HCT116 (cell line): ENCODE data around the gene UGGT2. TPM values are rescaled to one million over a fixed set of nuclear protein-coding genes. Genes with fewer than 3 reads are reported as not detected.

ENCODE experiments used
- ATAC-seq: fragments of 200-7000 bp; cut with Tn5 transposase; 2 replicates; pipeline ENCODE4 v1.9.1; 2020; ENCODE audit warnings: mild to moderate bottlenecking, moderate library complexity
- BruUV-seq: library from RNA; stranded (reverse); fragments of 400-500 nt; replicated peaks from 2 replicates; lab custom pipeline; 2021; lab: Mats Ljungman, UMichigan
- CTCF ChIA-PET: fragments of 300-600 bp; sonication (Branson Sonifier 250); formaldehyde crosslinking; loops from one replicate; lab custom pipeline; 2021; ENCODE audit warnings: antibody characterized with exemption; lab: Charles Lee
- POLR2A ChIA-PET: fragments of 300-600, 350-600 bp; sonication (Branson Sonifier 250); formaldehyde crosslinking; loops from one replicate; lab custom pipeline; 2021; ENCODE audit warnings: antibody characterized with exemption; lab: Charles Lee
- RAD21 ChIA-PET, 2 experiments: fragments of 300-600 bp; sonication (Branson Sonifier 250); formaldehyde crosslinking; loops; one replicate each; lab custom pipeline; 2023; ENCODE audit warnings: low total read pairs in 2 of 2; ENCODE audit not compliant: uncharacterized antibody in 2 of 2, unreplicated experiment in 2 of 2, low non-redundant PET in 1 of 2; lab: Charles Lee
- DNase-seq: peaks from one replicate; pipeline ENCODE4 v3.0.0-alpha.2; 2010; ENCODE audit warnings: low read depth, low spot score
- H2AFZ ChIP-seq: fragments of 200-600 bp; shearing (Covaris generic), sonication (generic); 2 replicates; pipeline ENCODE4 v1.6.1; 2017; ENCODE audit warnings: low read depth, mixed run types, mixed read lengths, antibody characterized with exemption, low read length; ENCODE audit not compliant: poor library complexity, severe bottlenecking
- H3K27ac ChIP-seq: 2 replicates; pipeline ENCODE4 v1.5.1; 2012; ENCODE audit warnings: low read depth, low read length
- H3K27me3 ChIP-seq: fragments of 200-600 bp; sonication (generic); 2 replicates; pipeline ENCODE4 v1.6.1; 2016; ENCODE audit warnings: mixed run types, low read length, mixed read lengths; ENCODE audit not compliant: insufficient read depth
- H3K36me3 ChIP-seq, 2 experiments: fragments of 200-500 bp in 1 of 2; fragments of 200-600 bp in 1 of 2; sonication (Bioruptor generic) in 1 of 2; sonication (generic) in 1 of 2; 2 replicates each; pipeline versions ENCODE4 v1.5.1 to v1.6.1; 2014 to 2016; ENCODE audit warnings: low read length in 2 of 2, inconsistent platforms in 1 of 2, mixed read lengths in 1 of 2, mixed run types in 1 of 2; ENCODE audit not compliant: insufficient read depth in 2 of 2, control insufficient read depth in 1 of 2
- H3K4me1 ChIP-seq, 2 experiments: fragments of 200-600 bp in 1 of 2; sonication (generic) in 1 of 2; 2 replicates each; pipeline versions ENCODE4 v1.5.1 to v1.6.1; 2012 to 2017; ENCODE audit warnings: low read length in 2 of 2, inconsistent platforms in 1 of 2, mild to moderate bottlenecking in 1 of 2, mixed read lengths in 1 of 2, mixed run types in 1 of 2, moderate library complexity in 1 of 2; ENCODE audit not compliant: insufficient read depth in 2 of 2, control insufficient read depth in 1 of 2
- H3K4me2 ChIP-seq: fragments of 200-600 bp; sonication (generic); 2 replicates; pipeline ENCODE4 v1.6.1; 2017; ENCODE audit warnings: mixed run types, low read length, mixed read lengths
- H3K4me3 ChIP-seq, 2 experiments: fragments of 200-600 bp in 1 of 2; sonication (generic) in 1 of 2; replicated peaks in 1 of 2; 2 replicates each; pipeline ENCODE4 v1.5.1; 2011 to 2016; ENCODE audit warnings: low read length in 2 of 2, control low read depth in 1 of 2, low read depth in 1 of 2, mild to moderate bottlenecking in 1 of 2, mixed read lengths in 1 of 2, mixed run types in 1 of 2
- H3K79me2 ChIP-seq: fragments of 200-600 bp; sonication (generic); 2 replicates; pipeline ENCODE4 v1.6.1; 2017; ENCODE audit warnings: mild to moderate bottlenecking, mixed run types, low read length, moderate library complexity, mixed read lengths; ENCODE audit not compliant: insufficient read depth
- H3K9ac ChIP-seq: fragments of 200-600 bp; sonication (generic); 2 replicates; pipeline ENCODE4 v1.6.1; 2016; ENCODE audit warnings: low read length, mixed read lengths
- H3K9me2 ChIP-seq: fragments of 200-600 bp; sonication (generic), shearing (Covaris generic); 2 replicates; pipeline ENCODE4 v1.6.1; 2017; ENCODE audit warnings: mixed run types, mild to moderate bottlenecking, moderate library complexity; ENCODE audit not compliant: insufficient read depth
- H3K9me3 ChIP-seq, 2 experiments: fragments of 200-500 bp in 1 of 2; fragments of 200-600 bp in 1 of 2; sonication (Bioruptor generic) in 1 of 2; sonication (generic) in 1 of 2; 2 replicates each; pipeline ENCODE4 v1.6.1; 2014 to 2017; ENCODE audit warnings: low read length in 2 of 2, mixed read lengths in 2 of 2, inconsistent platforms in 1 of 2, low read depth in 1 of 2, mild to moderate bottlenecking in 1 of 2, mixed run types in 1 of 2, moderate library complexity in 1 of 2; ENCODE audit not compliant: control insufficient read depth in 1 of 2, insufficient read depth in 1 of 2
- H4K20me1 ChIP-seq: fragments of 200-600 bp; sonication (generic), shearing (Covaris generic); 2 replicates; pipeline ENCODE4 v1.6.1; 2017; ENCODE audit warnings: mixed run types, mild to moderate bottlenecking, moderate library complexity; ENCODE audit not compliant: insufficient read depth
- ATF3 ChIP-seq: IDR thresholded peaks from 2 replicates; pipeline ENCODE4 v1.6.1; 2012
- CEBPB ChIP-seq: IDR thresholded peaks from 2 replicates; pipeline ENCODE4 v1.6.1; 2012; ENCODE audit warnings: low read depth
- CTCF ChIP-seq, 3 experiments: fragments of 200-600 bp in 1 of 3; sonication (generic) in 1 of 3; IDR thresholded peaks in 2 of 3; conservative IDR thresholded peaks in 1 of 3; 2 replicates each; pipeline ENCODE4 v1.5.1; 2012 to 2017; ENCODE audit warnings: low read depth in 2 of 3, low read length in 2 of 3, antibody characterized with exemption in 1 of 3, borderline replicate concordance in 1 of 3, control low read depth in 1 of 3, mild to moderate bottlenecking in 1 of 3, mixed read lengths in 1 of 3, mixed run types in 1 of 3, moderate library complexity in 1 of 3; ENCODE audit not compliant: insufficient read depth in 1 of 3
- EZH2 ChIP-seq: fragments of 200-600 bp; sonication (generic); IDR thresholded peaks from 2 replicates; pipeline ENCODE4 v1.6.1; 2017; ENCODE audit warnings: antibody characterized with exemption, mixed run types
- EZH2phosphoT487 ChIP-seq: fragments of 200-600 bp; IDR thresholded peaks from 2 replicates; pipeline ENCODE4 v1.6.1; 2018; ENCODE audit warnings: antibody characterized with exemption, borderline replicate concordance
- POLR2AphosphoS5 ChIP-seq: IDR thresholded peaks from 2 replicates; pipeline ENCODE4 v1.6.1; 2011; ENCODE audit warnings: mild to moderate bottlenecking, low read depth, low read length, moderate library complexity
- SIN3A ChIP-seq: IDR thresholded peaks from 2 replicates; pipeline ENCODE4 v1.6.1; 2012; ENCODE audit warnings: low read depth
- TCF7L2 ChIP-seq: IDR thresholded peaks from 2 replicates; pipeline ENCODE4 v1.7.0; 2011; ENCODE audit warnings: borderline replicate concordance, inconsistent platforms; ENCODE audit not compliant: insufficient read depth, insufficient read length; ENCODE audit errors: extremely low read depth
- YY1 ChIP-seq: IDR thresholded peaks from 2 replicates; pipeline ENCODE4 v1.6.1; 2011; ENCODE audit warnings: low read length, low read depth, moderate library complexity, mild to moderate bottlenecking; ENCODE audit not compliant: insufficient replicate concordance; ENCODE audit errors: extremely low read depth
- intact Hi-C: fragments of 100-400 bp; cut with micrococcal nuclease; formaldehyde crosslinking; loops from 2 replicates; pipeline ENCODE4 v1.10.0; 2022
- total RNA-seq: library from RNA; stranded (reverse); gene quantifications from one replicate; pipeline ENCODE4 v1.2.1, GENCODE V29; 2021; ENCODE audit not compliant: unreplicated experiment

Gene UGGT2
- total RNA-seq, 1 experiment from 2014 or later, result 27.1 TPM

- TF ChIP-seq ATF3, result no peak
Observed at GRCh38 chr13:95968906-95969305, 84.3 kb downstream of the UGGT2 start (continued).

GRCh38 chr13:95957331-95957730 lies 95.9 kb downstream of the UGGT2 start:
- no peak for DNase-seq
- Histone ChIP-seq H3K27me3 (no peaks in the 10 kb centered on the region), H3K9me2 (no peaks in the 10 kb centered on the region), H4K20me1 (no peaks in the 10 kb centered on the region), H3K36me3 (no peaks in the 10 kb centered on the region), H3K27ac (no peak overlapping the region), H3K79me2 (peaks cover 4% of the 10 kb centered on the region; the same call in 1 of the 2 replicates), H3K9ac (no peak overlapping the region), H3K4me3 (no peak overlapping the region), H2AFZ (no peak overlapping the region), H3K4me1 (no peaks in the 10 kb centered on the region), H3K4me2 (no peak overlapping the region), H3K9me3 (peaks cover 4 to 5% of the 10 kb centered on the region in 2 experiments; a peak in 1 of 4 replicates)
- no TSS peak for BruUV-seq
- intact Hi-C loops, result no loop called here
- POLR2A ChIA-PET, result no interaction called here
- TF ChIP-seq POLR2AphosphoS5 (no peak), EZH2 (no peak), EZH2phosphoT487 (no peak), CEBPB (no peak), TCF7L2 (no peak), CTCF (IDR thresholded peaks at IDR 0.05 in 2 of 3, conservative IDR thresholded peaks at IDR 0.05 in 1 of 3; ENCODE audit: borderline replicate concordance in 1 of 3, insufficient read depth in 1 of 3, low read depth in 2 of 3, low read length in 2 of 3) (no peak), SIN3A (no peak), YY1 (no peak)
- ATAC-seq, result no peak
- CTCF ChIA-PET, result no interaction called here
- RAD21 ChIA-PET, result no interaction called here
